Epithelial cell of prostate (primary cell): ENCODE data around the gene TLR7.

Experiments used
- DNase-seq: peaks from one replicate; pipeline ENCODE4 v3.0.0-alpha.2; 2011; ENCODE audit warnings: low read depth, low spot score
- H3K27ac ChIP-seq: fragments of 450-650 bp; 2 replicates; pipeline ENCODE4 v1.5.1; 2017; ENCODE audit warnings: mild to moderate bottlenecking

Gene TLR7

DNA sequence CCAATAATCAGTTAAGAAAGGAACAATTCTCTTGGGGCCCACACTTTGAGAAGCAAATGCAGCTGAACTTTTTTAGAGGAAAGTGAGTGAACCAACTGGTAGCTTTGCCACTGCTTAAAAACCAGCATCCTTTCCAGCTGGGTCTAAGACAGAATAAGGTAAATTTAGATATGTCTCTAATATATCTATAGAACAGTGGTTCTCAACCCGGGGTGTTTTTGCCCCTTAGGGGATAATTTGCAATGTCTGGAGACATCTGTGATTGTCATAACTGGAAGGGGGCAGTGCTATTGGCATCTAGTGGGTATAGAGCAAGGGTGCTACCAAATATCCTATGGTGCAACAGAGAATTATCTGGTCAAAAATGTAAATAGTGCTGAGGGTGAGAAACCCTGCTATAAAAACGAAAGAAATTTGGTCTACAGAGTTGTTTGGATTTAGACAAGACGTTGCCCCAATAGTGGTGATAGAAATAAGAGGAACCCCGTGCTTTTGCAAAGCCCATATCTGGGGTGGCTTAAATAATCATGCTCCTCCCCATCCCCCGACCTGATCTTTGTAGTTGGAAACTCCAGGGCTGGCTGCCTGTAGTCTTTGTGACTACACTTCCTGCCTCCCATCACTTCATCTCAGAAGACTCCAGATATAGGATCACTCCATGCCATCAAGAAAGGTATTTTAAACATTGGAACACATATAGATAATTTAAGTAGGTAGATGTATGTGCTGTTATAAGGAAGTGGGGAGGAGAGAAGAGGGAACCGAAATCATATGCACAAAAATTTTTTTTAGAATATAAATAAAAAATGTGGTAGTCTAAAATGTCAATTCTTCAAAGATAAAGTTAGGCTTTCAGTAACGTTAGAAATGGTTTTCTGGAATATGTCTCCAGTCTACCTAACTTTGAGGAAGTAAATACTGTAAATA is at the start of gene TLR7:
TLR7 (plus strand) TSS at position 622 of the 927 bp plus-strand sequence. CDS start 507 bp downstream, outside the sequence.
- DNase-seq = no peak
- H3K27ac ChIP-seq = no peak within 1 kb of the TSS

DNA sequence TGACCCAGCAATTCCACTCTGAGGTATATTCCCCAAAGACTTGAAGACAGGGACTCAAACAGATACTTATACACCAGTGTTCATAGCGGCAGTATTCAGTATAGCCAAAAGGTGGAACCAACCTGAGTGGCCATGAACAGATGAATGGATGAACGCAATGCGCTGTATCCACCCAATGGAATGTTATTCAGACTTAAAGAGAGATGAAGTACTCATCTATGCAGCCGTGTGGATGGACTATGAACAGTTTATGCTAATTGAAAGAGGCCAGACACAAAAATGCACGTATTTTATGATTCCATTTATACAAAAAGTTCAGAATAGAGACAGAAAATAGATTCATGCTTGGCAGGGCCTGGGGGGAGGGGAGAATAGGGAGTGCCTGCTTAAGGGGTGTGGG is 49.3 kb upstream of the TLR7 start:
- DNase-seq = no peak
- no peak overlapping the region for H3K27ac ChIP-seq

DNA sequence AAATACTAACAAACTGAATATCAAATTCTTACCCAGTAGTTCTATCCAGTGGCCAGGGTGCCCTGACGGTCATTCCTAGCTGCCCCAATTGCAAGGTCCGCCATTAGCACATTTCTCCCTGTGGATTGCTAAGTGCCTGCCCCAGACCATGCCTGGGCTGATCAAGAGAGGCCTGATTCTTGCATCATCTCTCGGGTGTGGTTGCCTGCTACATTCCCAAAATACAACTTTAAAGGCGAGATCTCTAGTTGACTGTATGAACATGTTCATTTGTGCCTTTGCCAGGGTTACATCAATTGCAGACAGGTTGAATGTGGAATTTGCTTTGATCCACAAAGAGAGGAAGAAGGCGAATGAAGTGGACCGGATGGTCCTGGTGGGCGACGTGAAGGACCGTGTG is 47.6 kb upstream of the TLR7 start:
- DNase-seq = peak; percentile 27
- H3K27ac ChIP-seq = peak overlapping the region; percentile 69

DNA sequence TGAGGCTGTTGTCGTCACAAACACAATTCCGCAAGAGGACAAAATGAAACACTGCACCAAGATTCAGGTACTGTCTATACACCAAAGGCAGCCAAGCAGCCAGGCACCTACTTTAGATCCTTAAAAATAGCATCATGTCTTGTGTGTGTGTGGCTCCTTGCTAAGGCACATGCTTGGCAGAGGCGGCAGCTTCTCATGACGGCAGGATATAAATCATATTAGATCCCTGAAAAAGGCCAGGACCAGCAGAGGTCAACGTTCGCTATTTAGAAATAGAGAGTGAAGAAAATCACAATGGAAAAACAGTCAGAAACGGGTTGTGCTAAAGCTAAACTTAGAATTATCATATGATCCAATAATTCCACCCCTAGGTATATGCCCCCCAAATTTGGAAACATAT is 46.1 kb upstream of the TLR7 start:
- no peak overlapping the region for H3K27ac ChIP-seq
- DNase-seq = no peak

DNA sequence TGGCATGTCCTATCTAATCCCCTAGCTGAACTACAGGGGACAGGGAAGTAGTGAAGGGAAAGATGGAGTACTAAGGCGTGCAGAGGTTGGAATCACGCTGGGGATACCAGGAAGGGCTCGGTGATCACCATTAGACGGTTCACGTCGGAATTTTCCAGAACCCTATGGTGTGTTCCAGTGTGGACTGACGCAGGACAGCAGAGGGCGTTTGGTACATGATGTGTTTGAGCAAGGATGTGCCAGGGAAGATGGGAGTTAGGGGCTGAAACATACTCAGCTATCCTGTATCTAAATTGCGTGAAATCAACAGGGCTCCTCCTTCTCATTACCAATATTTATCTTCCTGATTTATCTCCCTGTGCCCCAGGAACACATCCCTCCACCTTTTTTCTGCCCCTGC is 41.9 kb upstream of the TLR7 start:
- H3K27ac ChIP-seq = no peak overlapping the region
- DNase-seq = no peak

DNA sequence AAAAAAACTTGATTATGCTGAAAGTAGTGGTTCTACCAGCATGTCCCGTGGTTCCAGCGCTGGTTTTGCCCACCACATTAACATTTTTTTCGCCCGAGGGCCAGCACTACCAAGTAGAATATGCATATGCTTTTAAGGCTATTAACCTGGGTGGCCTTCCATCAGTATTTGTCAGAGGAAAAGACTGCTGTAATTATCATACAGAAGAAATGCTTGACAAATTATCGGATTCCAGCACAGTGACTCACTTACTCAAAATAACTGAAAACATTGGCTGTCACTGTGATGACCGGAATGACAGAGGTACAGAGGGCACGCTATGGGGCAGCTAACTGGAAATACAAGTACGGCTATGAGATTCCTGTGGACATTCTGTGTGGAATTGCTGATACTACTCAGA is 41.1 kb upstream of the TLR7 start:
- no peak overlapping the region for H3K27ac ChIP-seq
- DNase-seq = no peak

DNA sequence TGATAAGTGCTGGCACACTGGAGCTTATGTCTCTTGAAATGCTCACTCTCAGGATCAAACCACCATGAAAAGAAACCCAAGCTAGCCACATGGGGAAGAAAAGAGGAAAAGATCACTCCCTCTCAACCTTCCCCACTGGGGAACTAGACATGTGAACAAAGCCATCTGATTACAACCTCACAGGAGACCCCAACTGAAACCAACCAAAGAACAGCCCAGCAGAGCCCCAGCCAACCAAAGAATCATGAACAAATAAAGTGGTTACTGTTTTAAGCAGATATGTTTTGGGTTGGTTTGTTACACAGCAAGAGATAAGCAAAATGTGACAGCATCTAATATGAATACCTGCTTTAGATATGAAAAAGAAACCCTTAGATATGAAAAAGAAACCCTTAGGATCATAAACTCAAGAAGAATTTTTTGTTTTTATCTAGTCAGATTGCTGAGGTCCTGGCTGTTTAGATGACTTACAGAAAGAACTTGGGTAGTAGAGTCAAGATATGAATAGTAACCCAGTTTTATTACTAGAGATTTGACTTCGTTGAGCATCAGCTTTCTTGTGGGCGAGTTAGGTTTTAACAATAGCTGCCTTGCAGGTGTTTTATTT is 23.7 kb upstream of the TLR7 start:
- no peak for DNase-seq
- H3K27ac ChIP-seq = no peak overlapping the region

DNA sequence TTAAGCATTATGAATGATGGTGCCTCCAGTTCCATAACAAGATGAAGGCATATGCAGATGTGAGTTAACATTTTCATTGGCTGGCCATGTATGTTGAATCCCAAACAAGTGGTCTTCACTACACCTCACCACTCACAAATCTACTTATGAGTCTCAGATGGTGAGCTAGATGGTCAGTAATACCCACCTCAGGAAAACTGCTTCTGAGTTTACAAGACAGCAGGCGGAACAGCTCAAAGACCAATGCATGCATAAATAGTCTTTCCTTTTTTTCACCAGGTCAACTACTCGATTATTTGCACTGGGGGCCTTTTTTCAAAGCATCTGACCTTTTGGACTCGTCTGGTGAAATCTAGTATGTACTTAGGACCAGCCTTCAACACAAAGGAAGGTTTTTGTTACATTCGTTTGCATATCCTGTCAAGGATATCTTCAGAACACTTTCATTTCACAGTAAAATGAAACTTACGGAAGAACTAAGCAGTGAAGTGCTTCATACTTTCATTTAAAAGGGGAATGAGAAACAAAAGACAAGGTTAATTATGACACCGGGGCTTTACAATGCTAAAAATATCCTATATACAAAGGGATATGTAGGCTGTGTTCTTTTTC is 23.1 kb upstream of the TLR7 start:
- H3K27ac ChIP-seq = no peak overlapping the region
- no peak for DNase-seq

DNA sequence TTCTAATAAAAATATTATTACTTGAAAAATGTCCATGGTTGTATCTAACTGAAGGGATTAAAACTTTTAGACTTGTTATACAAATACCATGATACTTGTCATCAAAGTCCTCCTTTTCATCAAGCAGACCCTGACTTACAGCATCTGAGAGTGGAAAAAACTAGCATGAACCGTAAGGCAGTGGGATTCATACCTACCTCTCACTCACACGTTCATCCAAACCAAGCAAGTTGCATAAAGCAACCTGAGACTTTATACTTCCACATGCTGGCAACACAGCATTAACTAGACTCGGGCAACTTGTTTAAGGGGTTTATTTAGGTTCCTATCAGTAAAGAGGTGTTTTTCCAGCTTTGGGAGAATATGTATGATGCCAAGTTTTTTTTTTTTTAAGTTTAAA is 22.6 kb upstream of the TLR7 start:
- H3K27ac ChIP-seq = no peak overlapping the region
- DNase-seq = no peak

DNA sequence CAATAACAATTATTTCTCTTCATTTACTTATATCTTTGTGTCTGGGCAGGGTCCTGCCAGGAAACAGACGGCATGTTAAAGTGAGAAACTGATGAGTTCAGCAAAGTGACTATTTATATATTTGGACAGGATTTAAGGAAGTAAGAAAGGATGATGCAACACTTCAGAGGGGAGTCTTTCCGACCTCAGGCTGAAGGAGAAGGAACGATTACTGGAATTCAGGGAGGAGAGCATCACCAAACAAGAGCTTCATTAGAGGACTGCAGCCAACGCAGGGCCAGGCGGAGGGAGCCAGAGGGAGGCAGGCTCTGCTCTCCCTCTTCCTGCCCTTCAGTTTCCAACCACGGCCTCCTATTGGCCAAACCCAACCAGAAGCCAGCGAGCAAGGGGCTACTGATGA is 1.5 kb upstream of the TLR7 start:
- DNase-seq = no peak
- H3K27ac ChIP-seq = no peak overlapping the region

DNA sequence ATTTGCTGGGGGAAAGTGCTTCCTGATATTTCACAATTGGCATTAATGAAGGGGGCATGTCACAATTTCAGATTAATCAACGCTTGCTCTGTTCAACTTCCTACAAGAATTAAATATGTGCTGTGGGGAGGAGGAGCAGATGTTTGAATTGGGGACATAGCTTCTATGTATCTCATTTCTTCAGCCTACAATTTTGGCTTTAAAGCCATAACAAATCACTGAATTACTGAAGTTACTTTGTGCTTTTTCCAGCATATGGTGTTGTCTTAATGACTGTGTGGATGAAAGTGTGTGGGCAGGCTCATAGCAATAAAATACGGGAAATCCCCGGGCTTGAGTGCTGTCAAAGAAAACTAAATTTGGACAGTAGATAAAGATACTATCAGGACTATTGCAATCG is 813 bp downstream of the TLR7 start:
- no peak overlapping the region for H3K27ac ChIP-seq

DNA sequence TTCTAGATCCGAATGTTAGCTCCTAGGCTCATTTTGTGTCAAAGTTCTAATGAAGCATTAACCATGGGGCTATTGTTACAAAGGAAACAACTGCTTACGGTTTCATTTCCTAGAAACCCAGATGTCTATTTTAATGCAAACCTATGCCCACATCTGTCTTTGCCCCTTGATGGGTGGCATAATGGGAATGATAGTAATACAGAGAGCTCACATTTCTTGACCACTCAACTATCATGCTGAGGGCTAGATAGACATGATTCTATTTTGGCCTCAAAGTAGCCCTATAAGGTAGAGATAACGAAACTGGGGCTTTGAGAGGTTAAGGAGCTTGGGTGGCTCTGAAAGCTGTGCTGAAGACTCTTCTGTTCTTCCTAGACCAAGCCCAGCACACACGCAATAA is 1.9 kb downstream of the TLR7 start:
- H3K27ac ChIP-seq = no peak overlapping the region
- no peak for DNase-seq

More for the DNA sequence above, 813 bp downstream of the TLR7 start:
- DNase-seq = no peak

DNA sequence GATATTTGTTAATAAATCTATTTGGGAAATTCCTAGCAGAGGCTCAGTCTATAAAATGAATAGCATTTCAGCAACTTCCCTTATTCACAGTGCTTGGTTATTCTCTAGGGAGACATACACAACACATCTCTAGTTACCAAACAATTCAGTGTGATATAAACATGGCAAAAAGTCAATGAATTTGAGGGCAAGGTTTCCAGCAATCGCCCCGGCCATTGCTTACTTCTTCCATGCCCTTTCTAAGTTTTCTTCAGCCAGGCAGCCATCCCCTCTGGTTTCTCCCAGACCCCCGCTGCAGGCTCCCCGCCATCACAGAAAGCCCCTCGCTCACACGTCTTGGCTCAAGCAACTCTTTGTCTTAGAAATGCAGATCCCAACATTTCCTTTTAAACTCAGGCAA is 4.4 kb downstream of the TLR7 start:
- no peak for DNase-seq
- H3K27ac ChIP-seq = no peak overlapping the region

DNA sequence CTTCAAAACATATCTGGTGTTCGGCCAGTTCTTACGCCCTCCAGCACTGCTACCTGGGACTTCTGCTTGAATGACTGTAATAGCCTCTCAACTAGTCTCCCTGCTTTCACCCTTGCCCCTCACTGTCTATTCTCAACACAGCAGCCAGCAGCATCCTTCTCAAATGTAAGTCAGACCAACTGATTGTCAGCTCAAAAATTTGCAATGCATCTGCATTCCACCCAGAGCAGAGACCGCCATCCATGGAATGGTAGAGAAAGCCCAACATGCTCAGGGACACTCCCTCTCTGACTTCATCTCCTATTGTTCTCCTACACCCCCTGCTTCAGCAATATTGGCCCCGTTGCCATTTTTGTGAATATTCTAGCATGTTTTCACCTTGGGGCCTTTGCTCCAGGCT is 5.9 kb downstream of the TLR7 start:
- DNase-seq = no peak
- H3K27ac ChIP-seq = no peak overlapping the region

DNA sequence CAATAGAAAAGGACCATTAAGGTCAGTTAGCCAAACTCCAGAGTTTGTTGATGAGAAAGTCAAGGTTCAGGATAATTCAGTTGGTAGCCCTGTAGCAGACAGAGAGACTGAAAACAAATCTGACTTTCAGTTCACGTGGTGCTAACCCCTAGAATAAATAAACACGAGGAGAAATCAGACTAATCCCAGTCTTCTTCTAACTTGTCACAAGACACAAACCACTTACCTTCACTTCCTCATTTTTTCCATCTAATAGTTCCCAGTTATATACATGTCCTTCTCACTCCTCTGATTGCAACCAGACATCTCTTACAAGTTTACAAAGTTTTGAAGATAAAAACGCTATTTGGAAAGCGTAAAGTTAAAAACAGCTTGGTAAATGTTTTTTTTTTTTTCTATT is 7.7 kb downstream of the TLR7 start:
- DNase-seq = no peak
- no peak overlapping the region for H3K27ac ChIP-seq

DNA sequence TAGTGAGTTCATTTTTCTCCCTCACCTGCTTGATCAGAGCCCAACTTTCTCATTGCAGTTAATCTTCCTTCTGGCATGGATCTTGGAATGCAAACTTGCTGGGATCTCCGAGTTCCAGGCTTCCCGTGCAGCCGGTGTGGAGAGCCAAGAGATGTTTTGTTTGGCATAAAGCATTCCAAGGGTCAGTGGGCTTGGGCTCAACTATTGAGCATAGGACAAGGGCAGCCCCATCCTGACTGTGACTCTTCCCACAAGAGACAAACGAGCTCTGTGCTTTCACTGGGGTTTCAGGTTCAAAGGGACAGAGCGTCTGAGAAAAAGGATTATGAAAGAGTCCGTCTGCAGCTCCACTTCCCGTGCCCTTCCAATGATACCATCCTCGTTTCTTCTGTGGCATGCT is 10.5 kb downstream of the TLR7 start:
- no peak overlapping the region for H3K27ac ChIP-seq
- no peak for DNase-seq

DNA sequence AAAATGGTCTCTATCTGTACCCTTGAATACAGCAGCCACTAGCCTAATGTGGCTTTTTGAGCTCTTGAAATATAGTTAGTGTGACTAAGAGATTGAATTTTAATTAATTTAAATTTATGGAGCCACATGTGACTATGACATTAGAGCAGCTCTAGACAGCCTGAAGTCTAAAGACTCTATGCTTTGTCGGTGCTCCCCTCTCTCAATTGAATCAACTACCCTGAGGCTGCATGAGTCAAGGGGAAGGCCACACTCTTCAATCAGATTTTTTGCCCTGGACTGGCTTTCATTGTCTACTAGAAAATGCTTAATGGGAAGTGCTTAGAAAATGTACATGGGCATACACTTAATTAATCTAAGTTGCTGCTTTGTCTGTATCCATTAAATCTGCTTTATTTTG is 11.7 kb downstream of the TLR7 start:
- DNase-seq = no peak

DNA sequence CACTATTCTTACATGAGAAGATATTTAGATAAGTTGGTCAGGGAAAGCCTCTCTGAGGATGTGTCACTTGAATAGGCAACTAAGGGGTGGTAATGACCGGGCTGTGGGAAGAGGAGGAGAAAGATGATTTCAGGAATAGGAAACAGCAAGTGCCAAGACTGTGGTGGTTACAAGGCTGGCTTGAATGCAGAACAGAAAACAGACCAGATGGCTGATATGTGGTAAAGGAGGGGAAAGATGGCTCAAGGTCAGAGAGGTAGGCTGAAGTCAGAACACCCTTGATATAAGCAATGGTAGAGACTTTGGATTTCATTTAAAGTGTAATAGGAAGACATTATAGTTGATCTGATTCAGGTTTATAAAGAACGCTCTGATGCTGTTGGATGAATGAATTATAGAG is 15.0 kb downstream of the TLR7 start:
- DNase-seq = no peak

More for the DNA sequence above, 11.7 kb downstream of the TLR7 start:
- H3K27ac ChIP-seq = no peak overlapping the region

DNA sequence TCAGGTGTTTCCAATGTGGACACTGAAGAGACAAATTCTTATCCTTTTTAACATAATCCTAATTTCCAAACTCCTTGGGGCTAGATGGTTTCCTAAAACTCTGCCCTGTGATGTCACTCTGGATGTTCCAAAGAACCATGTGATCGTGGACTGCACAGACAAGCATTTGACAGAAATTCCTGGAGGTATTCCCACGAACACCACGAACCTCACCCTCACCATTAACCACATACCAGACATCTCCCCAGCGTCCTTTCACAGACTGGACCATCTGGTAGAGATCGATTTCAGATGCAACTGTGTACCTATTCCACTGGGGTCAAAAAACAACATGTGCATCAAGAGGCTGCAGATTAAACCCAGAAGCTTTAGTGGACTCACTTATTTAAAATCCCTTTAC is 18.6 kb downstream of the TLR7 start:
- no peak for DNase-seq
- no peak overlapping the region for H3K27ac ChIP-seq

More for the DNA sequence above, 15.0 kb downstream of the TLR7 start:
- no peak overlapping the region for H3K27ac ChIP-seq

DNA sequence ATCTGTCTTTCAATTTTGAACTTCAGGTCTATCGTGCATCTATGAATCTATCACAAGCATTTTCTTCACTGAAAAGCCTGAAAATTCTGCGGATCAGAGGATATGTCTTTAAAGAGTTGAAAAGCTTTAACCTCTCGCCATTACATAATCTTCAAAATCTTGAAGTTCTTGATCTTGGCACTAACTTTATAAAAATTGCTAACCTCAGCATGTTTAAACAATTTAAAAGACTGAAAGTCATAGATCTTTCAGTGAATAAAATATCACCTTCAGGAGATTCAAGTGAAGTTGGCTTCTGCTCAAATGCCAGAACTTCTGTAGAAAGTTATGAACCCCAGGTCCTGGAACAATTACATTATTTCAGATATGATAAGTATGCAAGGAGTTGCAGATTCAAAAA is 19.7 kb downstream of the TLR7 start:
- no peak for DNase-seq
- no peak overlapping the region for H3K27ac ChIP-seq

DNA sequence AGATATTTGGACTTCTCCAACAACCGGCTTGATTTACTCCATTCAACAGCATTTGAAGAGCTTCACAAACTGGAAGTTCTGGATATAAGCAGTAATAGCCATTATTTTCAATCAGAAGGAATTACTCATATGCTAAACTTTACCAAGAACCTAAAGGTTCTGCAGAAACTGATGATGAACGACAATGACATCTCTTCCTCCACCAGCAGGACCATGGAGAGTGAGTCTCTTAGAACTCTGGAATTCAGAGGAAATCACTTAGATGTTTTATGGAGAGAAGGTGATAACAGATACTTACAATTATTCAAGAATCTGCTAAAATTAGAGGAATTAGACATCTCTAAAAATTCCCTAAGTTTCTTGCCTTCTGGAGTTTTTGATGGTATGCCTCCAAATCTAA is 20.3 kb downstream of the TLR7 start:
- no peak for DNase-seq
- H3K27ac ChIP-seq = no peak overlapping the region
